SK-N-MC (cell line): ENCODE measurements around the gene RHBG.

Source experiments
- EZH2 ChIP-seq: fragments of 200-600 bp; sonication (generic); IDR thresholded peaks from one replicate; pipeline ENCODE4 v1.6.1; 2017; ENCODE audit warnings: antibody characterized with exemption
- FOXP2 ChIP-seq: optimal IDR thresholded peaks from 2 replicates; pipeline ENCODE3; 2011; ENCODE audit warnings: mild to moderate bottlenecking, moderate library complexity; ENCODE audit not compliant: insufficient read depth; ENCODE audit errors: extremely low read length, control extremely low read depth
- POLR2AphosphoS5 ChIP-seq: IDR thresholded peaks from 2 replicates; pipeline ENCODE4 v1.6.1; 2012; ENCODE audit warnings: mild to moderate bottlenecking, low read depth, low read length, borderline replicate concordance

- no peak for TF ChIP-seq EZH2
- TF ChIP-seq POLR2AphosphoS5: no peak
- TF ChIP-seq FOXP2: no peak
These were observed 31.7 kb upstream of the RHBG start for GRCh38 chr1:156337052-156337887.
